ENCODE results near the gene USP49. TPM values are rescaled to one million over a fixed set of nuclear protein-coding genes. Genes with fewer than 3 reads are reported as not detected.

USP49 gene
- total RNA-seq, 1 donor from 2014 or later, result 0.71 TPM

DNA sequence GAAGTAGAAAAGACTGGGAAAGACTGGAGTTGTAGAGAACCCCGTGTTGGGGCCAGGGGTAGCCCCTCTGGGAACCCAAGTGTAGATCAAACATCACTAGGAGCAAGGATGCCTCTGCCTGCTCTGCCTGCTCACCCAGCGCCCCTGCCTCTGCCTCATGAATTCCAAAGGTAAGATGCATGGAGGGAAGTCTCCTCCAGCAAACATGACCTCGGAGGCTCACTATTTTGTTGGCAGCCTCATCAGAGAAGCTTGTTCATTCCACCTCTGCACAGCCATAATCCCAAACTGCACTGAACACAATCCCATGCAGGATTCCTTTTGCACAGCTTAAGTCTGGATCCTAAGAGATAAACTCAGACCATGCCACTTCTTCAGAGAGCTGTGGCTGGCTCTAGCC lies 120.3 kb downstream of the USP49 start:
- DNase-seq, result no peak
- Histone ChIP-seq H3K27ac (replicated peaks) (no peak overlapping the region), H3K27me3 (ENCODE audit: low read depth) (no peaks in the 10 kb centered on the region), H3K4me1 (peaks cover 18% of the 10 kb centered on the region), H3K4me3 (no peak overlapping the region), H3K36me3 (peaks cover 77% of the 10 kb centered on the region), H3K9me3 (replicated peaks) (no peaks in the 10 kb centered on the region)
- TF ChIP-seq, protein P1, sequence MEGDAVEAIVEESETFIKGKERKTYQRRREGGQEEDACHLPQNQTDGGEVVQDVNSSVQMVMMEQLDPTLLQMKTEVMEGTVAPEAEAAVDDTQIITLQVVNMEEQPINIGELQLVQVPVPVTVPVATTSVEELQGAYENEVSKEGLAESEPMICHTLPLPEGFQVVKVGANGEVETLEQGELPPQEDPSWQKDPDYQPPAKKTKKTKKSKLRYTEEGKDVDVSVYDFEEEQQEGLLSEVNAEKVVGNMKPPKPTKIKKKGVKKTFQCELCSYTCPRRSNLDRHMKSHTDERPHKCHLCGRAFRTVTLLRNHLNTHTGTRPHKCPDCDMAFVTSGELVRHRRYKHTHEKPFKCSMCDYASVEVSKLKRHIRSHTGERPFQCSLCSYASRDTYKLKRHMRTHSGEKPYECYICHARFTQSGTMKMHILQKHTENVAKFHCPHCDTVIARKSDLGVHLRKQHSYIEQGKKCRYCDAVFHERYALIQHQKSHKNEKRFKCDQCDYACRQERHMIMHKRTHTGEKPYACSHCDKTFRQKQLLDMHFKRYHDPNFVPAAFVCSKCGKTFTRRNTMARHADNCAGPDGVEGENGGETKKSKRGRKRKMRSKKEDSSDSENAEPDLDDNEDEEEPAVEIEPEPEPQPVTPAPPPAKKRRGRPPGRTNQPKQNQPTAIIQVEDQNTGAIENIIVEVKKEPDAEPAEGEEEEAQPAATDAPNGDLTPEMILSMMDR (IDR thresholded peaks at IDR 0.05; ENCODE audit: borderline replicate concordance), result no peak
- intact Hi-C loops (cut with micrococcal nuclease), result no loop called here

DNA sequence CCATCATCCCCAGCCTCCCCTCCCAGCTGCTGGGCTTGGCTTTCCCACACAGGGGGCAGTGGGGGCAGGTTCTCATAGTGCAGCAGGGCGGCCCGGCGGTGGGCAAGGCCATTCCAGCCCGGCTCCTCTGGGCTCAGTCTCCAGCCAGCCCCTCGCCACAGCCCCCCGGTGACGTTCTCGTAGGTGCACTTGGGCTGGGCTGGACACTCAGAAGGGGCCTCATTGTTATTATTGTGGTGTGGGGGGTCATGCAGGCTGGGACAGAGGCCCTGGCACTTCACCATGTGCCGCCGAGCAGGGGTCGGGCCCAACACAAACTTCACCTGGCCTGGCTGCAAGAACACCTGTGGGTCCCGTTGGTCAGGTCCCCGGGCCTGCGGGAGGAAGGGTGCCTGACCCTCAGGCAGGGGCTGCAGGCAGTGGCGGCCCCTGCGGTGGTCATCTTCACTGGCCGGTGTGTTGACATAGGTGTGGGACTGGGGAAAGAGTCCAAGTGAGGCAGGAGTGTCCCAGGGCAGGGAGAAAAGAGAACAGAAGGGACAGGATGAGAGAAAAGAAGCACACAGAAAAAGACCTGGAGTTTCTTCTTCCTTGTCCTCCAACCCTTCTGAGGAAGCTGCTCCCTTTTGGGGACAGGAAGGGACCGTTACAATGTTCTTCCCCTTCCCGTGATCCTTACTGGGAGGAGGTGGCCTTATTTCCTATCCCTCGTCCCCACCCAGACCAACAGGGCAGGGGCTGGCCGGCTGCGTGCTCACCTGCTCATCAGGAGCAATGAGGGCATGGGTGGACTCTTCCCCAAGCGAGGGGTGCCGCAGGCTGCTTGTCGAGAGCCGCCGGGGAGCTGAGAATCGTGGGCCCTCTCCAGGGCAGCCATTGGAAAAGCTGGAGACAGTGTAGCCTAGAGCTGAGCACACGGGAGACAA lies 123.9 kb downstream of the USP49 start:
- no peak overlapping the region for H3K27ac ChIP-seq (replicated peaks)
- intact Hi-C loops (cut with micrococcal nuclease), result no loop called here
- peaks cover 72% of the 10 kb centered on the region for H3K36me3 ChIP-seq
- TF ChIP-seq, protein P1 (IDR thresholded peaks at IDR 0.05; ENCODE audit: borderline replicate concordance), result no peak
- no peak for DNase-seq
- H3K4me1 ChIP-seq, result peaks cover 29% of the 10 kb centered on the region
- no peak overlapping the region for H3K4me3 ChIP-seq
- no peaks in the 10 kb centered on the region for H3K27me3 ChIP-seq (ENCODE audit: low read depth)
- no peaks in the 10 kb centered on the region for H3K9me3 ChIP-seq (replicated peaks)

DNA sequence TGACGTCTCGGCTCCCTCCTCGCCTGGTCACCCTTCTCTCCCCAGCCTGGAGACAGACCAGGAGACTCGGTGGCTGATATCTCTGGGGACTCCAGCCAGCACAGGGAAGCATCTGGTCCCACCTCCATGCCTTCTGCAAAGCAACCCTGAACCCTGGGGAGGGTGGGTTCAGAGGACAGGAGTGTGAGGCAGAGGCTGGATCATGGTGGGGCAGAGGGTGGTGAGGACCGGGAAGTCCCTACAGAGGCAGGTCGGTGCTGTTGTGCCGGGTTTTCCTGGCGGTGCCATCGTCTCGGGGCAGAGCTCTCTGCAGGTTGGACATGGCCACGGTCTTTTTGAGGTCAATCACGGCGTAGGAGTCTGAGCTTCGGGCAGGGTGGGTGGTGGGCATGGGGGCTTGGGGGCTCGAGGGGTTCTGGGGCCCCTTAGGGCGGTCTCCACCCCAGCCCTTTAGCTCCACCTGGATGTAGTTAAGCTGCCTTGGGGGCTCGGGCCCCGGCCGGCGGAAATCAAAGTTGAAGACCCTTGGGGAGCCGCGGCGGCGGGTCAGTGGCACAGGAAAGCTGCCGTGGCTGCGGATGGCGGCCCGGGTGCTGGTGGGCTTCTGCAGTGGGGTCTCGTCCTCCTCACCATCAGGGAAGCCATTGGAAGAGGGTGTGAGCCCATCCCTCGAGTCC lies 124.7 kb downstream of the USP49 start:
- Histone ChIP-seq H3K27me3 (ENCODE audit: low read depth) (no peaks in the 10 kb centered on the region), H3K4me3 (no peak overlapping the region), H3K36me3 (peaks cover 64% of the 10 kb centered on the region), H3K27ac (replicated peaks) (no peak overlapping the region), H3K4me1 (peaks cover 32% of the 10 kb centered on the region), H3K9me3 (replicated peaks) (no peaks in the 10 kb centered on the region)
- intact Hi-C loops (cut with micrococcal nuclease), result no loop called here
- TF ChIP-seq, protein P1 (IDR thresholded peaks at IDR 0.05; ENCODE audit: borderline replicate concordance), result no peak
- DNase-seq, result no peak

DNA sequence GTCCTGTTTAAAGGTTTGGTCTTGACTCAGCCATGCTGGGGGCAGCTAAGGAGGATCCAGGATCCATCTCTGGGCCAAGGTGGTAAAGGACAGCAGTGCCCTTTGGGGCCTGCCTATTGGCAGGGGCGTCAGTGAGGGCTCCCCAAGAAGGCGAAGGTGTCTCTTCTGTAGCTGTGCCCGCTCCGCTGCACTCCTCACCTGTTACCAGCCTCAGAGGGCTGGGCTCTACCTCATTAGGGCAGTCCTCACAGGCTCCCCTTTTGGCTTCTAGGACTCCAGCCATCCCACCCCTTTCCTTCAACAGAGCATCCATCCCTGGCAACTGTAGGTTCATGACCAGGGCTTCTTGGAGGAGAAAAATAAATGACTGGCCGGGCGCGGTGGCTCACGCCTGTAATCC lies 125.8 kb downstream of the USP49 start:
- peak overlapping the region; percentile 79 for H3K27ac ChIP-seq (replicated peaks)
- TF ChIP-seq, protein P1 (IDR thresholded peaks at IDR 0.05; ENCODE audit: borderline replicate concordance), result no peak
- intact Hi-C loops (cut with micrococcal nuclease), result no loop called here
- H3K36me3 ChIP-seq, result peaks cover 52% of the 10 kb centered on the region
- H3K27me3 ChIP-seq (ENCODE audit: low read depth), result no peaks in the 10 kb centered on the region
- H3K9me3 ChIP-seq (replicated peaks), result no peaks in the 10 kb centered on the region
- no peak overlapping the region for H3K4me3 ChIP-seq
- H3K4me1 ChIP-seq, result peaks cover 32% of the 10 kb centered on the region
- no peak for DNase-seq

DNA sequence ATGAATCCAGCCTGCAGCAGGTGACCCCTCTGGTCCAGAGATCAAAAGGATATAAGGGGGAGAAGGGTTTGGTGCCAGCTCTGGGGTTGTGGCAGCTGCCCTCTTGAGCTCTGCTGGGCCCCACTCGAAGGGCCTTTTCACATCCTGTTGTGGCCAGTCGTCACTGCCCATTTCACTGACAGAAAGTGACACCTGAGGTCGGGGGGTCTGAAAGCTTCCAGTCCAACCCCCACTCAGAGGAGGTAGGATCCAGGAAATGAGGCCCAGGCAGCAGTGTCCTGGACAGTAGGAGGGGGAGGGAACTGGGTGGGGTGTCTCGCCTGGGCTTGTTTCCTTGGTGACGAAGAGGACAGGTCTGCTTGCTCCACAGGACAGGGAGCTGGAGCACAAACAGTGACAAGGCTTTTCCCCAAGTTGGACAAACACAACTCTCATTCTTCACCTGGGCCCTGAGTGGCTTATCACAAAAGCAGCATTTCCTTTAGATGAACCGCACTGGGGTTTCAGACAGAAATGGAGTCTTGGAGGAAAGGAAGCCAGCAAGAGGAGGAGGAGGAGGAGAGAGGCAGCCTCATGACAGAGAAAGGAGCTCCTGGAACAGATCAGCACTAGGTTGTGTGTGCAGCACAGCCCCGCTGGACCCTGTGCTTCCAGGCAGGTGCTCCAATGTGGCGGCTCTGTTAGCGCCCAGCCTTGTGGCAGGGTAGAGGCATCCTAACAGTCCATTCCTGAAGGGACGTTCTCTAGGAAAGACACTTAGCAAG lies 126.4 kb downstream of the USP49 start:
- no peak for DNase-seq
- no peaks in the 10 kb centered on the region for H3K9me3 ChIP-seq (replicated peaks)
- H3K4me1 ChIP-seq, result peaks cover 32% of the 10 kb centered on the region
- TF ChIP-seq, protein P1 (IDR thresholded peaks at IDR 0.05; ENCODE audit: borderline replicate concordance), result no peak
- H3K27ac ChIP-seq (replicated peaks), result peak overlapping the region; percentile 79
- H3K36me3 ChIP-seq, result peaks cover 46% of the 10 kb centered on the region
- no peaks in the 10 kb centered on the region for H3K27me3 ChIP-seq (ENCODE audit: low read depth)
- intact Hi-C loops (cut with micrococcal nuclease), result no loop called here
- H3K4me3 ChIP-seq, result no peak overlapping the region

Measured in left ventricle myocardium inferior (tissue), 1 donor.